ENCODE data around the gene MTRFR. TPM values are rescaled to one million over a fixed set of nuclear protein-coding genes. Genes with fewer than 3 reads are reported as not detected.

The MTRFR gene
- total RNA-seq, 2 experiments from 2014 or later, result 30.1 to 32.8 TPM

DNA sequence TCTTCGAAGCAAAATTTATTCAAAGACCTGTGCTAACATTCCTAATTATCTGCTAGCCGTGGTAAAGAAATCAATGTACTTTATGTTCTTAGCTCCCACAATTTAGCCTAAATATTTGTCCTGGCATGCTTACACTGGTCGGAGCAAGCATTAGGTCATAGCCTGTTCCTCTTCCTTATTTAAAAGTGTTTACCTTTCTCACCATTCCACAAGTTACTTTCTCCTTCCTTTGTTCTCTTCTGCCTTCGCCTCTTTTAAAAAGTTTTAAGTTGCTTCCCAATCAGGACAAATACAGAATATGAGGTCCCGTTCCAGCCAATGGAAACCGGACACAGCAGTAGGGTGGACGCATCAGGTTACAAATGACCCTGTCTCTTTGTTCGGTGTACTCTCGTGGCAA is 26.8 kb downstream of the MTRFR start:
- no peaks in the 10 kb centered on the region for H4K20me1 ChIP-seq (ENCODE audit: insufficient read depth, low read length)
- no peak overlapping the region for H3K4me2 ChIP-seq (ENCODE audit: low read length)
- no TSS peak for BruUV-seq (replicated peaks)
- TF ChIP-seq, protein P1, sequence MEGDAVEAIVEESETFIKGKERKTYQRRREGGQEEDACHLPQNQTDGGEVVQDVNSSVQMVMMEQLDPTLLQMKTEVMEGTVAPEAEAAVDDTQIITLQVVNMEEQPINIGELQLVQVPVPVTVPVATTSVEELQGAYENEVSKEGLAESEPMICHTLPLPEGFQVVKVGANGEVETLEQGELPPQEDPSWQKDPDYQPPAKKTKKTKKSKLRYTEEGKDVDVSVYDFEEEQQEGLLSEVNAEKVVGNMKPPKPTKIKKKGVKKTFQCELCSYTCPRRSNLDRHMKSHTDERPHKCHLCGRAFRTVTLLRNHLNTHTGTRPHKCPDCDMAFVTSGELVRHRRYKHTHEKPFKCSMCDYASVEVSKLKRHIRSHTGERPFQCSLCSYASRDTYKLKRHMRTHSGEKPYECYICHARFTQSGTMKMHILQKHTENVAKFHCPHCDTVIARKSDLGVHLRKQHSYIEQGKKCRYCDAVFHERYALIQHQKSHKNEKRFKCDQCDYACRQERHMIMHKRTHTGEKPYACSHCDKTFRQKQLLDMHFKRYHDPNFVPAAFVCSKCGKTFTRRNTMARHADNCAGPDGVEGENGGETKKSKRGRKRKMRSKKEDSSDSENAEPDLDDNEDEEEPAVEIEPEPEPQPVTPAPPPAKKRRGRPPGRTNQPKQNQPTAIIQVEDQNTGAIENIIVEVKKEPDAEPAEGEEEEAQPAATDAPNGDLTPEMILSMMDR (conservative IDR thresholded peaks at IDR 0.05; ENCODE audit: low read length), result no peak
- TF ChIP-seq EZH2phosphoT487 (IDR thresholded peaks at IDR 0.05; ENCODE audit: borderline replicate concordance, low read depth, low read length), result no peak
- no peak overlapping the region for H3K27ac ChIP-seq (ENCODE audit: low read depth, low read length, poor library complexity, severe bottlenecking)
- peaks cover 89% of the 10 kb centered on the region for H3K36me3 ChIP-seq (ENCODE audit: insufficient read depth, low read length)
- intact Hi-C loops (cut with micrococcal nuclease; ENCODE audit: unreplicated experiment), result no loop called here
- no peak overlapping the region for H3K4me3 ChIP-seq (ENCODE audit: low read depth, low read length, poor library complexity, severe bottlenecking)
- no peaks in the 10 kb centered on the region for H3K4me1 ChIP-seq (ENCODE audit: insufficient read depth, low read length, poor library complexity, severe bottlenecking)
- no peaks in the 10 kb centered on the region for H3K9me2 ChIP-seq (ENCODE audit: insufficient read depth, low read length)
- ChIA-PET POLR2A (no interaction called here), CTCF (ENCODE audit: unreplicated experiment) (no interaction called here)
- H3K9me3 ChIP-seq (ENCODE audit: low read length), result no peaks in the 10 kb centered on the region
- no peak overlapping the region for H2AFZ ChIP-seq (ENCODE audit: low read length)
- H3K79me2 ChIP-seq (ENCODE audit: insufficient read depth, low read depth, low read length), result no peaks in the 10 kb centered on the region
- no peak for DNase-seq (ENCODE audit: low spot score)

- Histone ChIP-seq H3K27ac (ENCODE audit: low read depth, low read length, poor library complexity, severe bottlenecking) (no peak overlapping the region), H2AFZ (ENCODE audit: low read length) (no peak overlapping the region), H3K36me3 (ENCODE audit: insufficient read depth, low read length) (peaks cover 85% of the 10 kb centered on the region), H3K4me2 (ENCODE audit: low read length) (no peak overlapping the region), H3K4me3 (ENCODE audit: low read depth, low read length, poor library complexity, severe bottlenecking) (no peak overlapping the region), H3K9me2 (ENCODE audit: insufficient read depth, low read length) (no peaks in the 10 kb centered on the region), H3K9me3 (ENCODE audit: low read length) (no peaks in the 10 kb centered on the region), H4K20me1 (ENCODE audit: insufficient read depth, low read length) (no peaks in the 10 kb centered on the region), H3K4me1 (ENCODE audit: insufficient read depth, low read length, poor library complexity, severe bottlenecking) (no peaks in the 10 kb centered on the region), H3K79me2 (ENCODE audit: insufficient read depth, low read depth, low read length) (no peaks in the 10 kb centered on the region)
- CTCF ChIA-PET (ENCODE audit: unreplicated experiment), result no interaction called here
- TSS peak; percentile 90 for BruUV-seq (replicated peaks)
- intact Hi-C loops (cut with micrococcal nuclease; ENCODE audit: unreplicated experiment), result no loop called here
- DNase-seq (ENCODE audit: low spot score), result no peak
- TF ChIP-seq EZH2phosphoT487 (IDR thresholded peaks at IDR 0.05; ENCODE audit: borderline replicate concordance, low read depth, low read length), result no peak
- TF ChIP-seq, protein P1 (conservative IDR thresholded peaks at IDR 0.05; ENCODE audit: low read length), result no peak
- POLR2A ChIA-PET, result interaction anchor here (1.0 kb wide), 1 partner anchor 29 kb away, joined by 3 read pairs; no protein-coding TSS in a partner anchor
Observed at GRCh38 chr12:123261196-123261595, 28.0 kb downstream of the MTRFR start.

DNA sequence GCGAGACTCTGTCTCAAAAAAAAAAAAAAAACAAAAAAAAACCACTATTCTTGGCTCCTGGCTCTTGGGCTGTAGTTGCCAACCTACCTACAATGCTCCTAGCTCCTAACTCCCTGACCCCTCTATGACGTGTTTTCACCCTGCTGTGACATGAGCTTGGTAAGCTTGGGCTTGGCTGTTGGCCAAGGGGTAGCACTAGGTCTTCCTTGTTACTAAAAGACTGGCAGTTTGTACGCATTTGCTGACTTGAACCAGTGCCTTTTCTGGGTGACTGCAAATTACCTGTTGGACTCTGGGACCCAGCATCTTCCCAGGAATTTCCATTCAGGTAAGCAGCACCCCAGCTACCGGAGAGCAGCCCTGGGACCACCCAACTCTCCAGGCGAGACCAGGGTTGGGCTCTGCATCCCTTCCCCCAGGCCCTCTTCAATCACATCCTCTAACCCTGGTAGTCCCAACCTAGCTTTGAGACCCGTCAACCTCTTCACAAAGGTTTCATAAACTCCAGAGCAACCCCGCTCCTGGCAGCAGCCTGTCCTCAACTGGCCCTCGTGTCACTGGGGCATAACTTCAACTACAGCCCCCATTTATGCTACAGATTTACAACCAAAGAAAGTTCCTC is 30.1 kb downstream of the MTRFR start:
- ChIA-PET POLR2A (no interaction called here), CTCF (ENCODE audit: unreplicated experiment) (no interaction called here)
- Histone ChIP-seq H4K20me1 (ENCODE audit: insufficient read depth, low read length) (no peaks in the 10 kb centered on the region), H3K79me2 (ENCODE audit: insufficient read depth, low read depth, low read length) (no peaks in the 10 kb centered on the region), H3K4me3 (ENCODE audit: low read depth, low read length, poor library complexity, severe bottlenecking) (no peak overlapping the region), H3K27ac (ENCODE audit: low read depth, low read length, poor library complexity, severe bottlenecking) (no peak overlapping the region), H3K9me2 (ENCODE audit: insufficient read depth, low read length) (no peaks in the 10 kb centered on the region), H3K9me3 (ENCODE audit: low read length) (no peaks in the 10 kb centered on the region), H3K4me2 (ENCODE audit: low read length) (no peak overlapping the region), H2AFZ (ENCODE audit: low read length) (no peak overlapping the region), H3K4me1 (ENCODE audit: insufficient read depth, low read length, poor library complexity, severe bottlenecking) (no peaks in the 10 kb centered on the region), H3K36me3 (ENCODE audit: insufficient read depth, low read length) (peaks cover 64% of the 10 kb centered on the region)
- no peak for DNase-seq (ENCODE audit: low spot score)
- intact Hi-C loops (cut with micrococcal nuclease; ENCODE audit: unreplicated experiment), result no loop called here
- TF ChIP-seq, protein P1 (conservative IDR thresholded peaks at IDR 0.05; ENCODE audit: low read length), result no peak
- TF ChIP-seq EZH2phosphoT487 (IDR thresholded peaks at IDR 0.05; ENCODE audit: borderline replicate concordance, low read depth, low read length), result no peak
- no TSS peak for BruUV-seq (replicated peaks)
